AG04449 (cell line): ENCODE measurements around the gene TOPBP1.
A peak's percentile ranks its signal among the peaks of the same experiment; 100 is the strongest.
"Not testable (repeated sequence)": the region's sequence is repeated elsewhere in the genome, so short reads cannot be mapped to it uniquely, and the experiment has no call there.

Experiments
- CTCF ChIA-PET: fragments of 350-600 bp; formaldehyde crosslinking; extraction: SDS; loops from one replicate; lab custom pipeline; 2021; ENCODE audit warnings: antibody characterized with exemption; lab: Yijun Ruan, JAX
- POLR2A ChIA-PET: fragments of 400-600, 350-600 bp; formaldehyde crosslinking; extraction: SDS; loops from one replicate; lab custom pipeline; 2020; ENCODE audit warnings: antibody characterized with exemption, inconsistent platforms; lab: Yijun Ruan, JAX
- DNase-seq: peaks from one replicate; pipeline ENCODE4 v3.0.0-alpha.2; 2010; ENCODE audit warnings: low read depth, low spot score
- H3K4me3 ChIP-seq: 2 replicates; pipeline ENCODE4 v1.5.1; 2011; ENCODE audit warnings: low read depth, mild to moderate bottlenecking, control low read depth, low read length
- CTCF ChIP-seq: IDR thresholded peaks from one replicate; pipeline ENCODE4 v1.5.1; 2011; ENCODE audit warnings: mild to moderate bottlenecking, moderate library complexity, low read length, control low read depth, inconsistent platforms; ENCODE audit not compliant: insufficient read depth; ENCODE audit errors: missing control alignments

TOPBP1 gene

GRCh38 chr3:133568294-133569014, 93.3 kb downstream of the TOPBP1 start:
- TF ChIP-seq CTCF: no peak
- CTCF ChIA-PET: no interaction called here
- POLR2A ChIA-PET: interaction anchor here (0.7 to 1.7 kb wide), 3 partner anchors 21 to 36 kb away, joined by 3 read pairs; no protein-coding TSS in a partner anchor
- no peak overlapping the region for H3K4me3 ChIP-seq
- DNase-seq: peak; percentile 69

- no peak for DNase-seq
- ChIA-PET CTCF (interaction anchor here (3.4 kb wide), 1 partner anchor 16 kb away, joined by 13 read pairs; no protein-coding TSS in a partner anchor), POLR2A (interaction anchor here (0.6 to 2.1 kb wide), 4 partner anchors 10 to 265 kb away, joined by 3 to 8 read pairs (median 4); partner anchors contain the start of gene CDV3)
- no peak for TF ChIP-seq CTCF
- no peak overlapping the region for H3K4me3 ChIP-seq
Observed at GRCh38 chr3:133563816-133564215, 97.9 kb downstream of the TOPBP1 start.

- CTCF ChIA-PET: interaction anchor here (0.9 to 1.2 kb wide), 3 partner anchors 14 to 523 kb away, joined by 3 read pairs; no protein-coding TSS in a partner anchor
Observed at GRCh38 chr3:133563186-133563591, 98.6 kb downstream of the TOPBP1 start.

GRCh38 chr3:133562376-133562775, 99.4 kb downstream of the TOPBP1 start:
- no peak for DNase-seq
- POLR2A ChIA-PET: interaction anchor here (0.7 to 1.4 kb wide), 3 partner anchors 12 to 29 kb away, joined by 3 read pairs; no protein-coding TSS in a partner anchor
- no peak overlapping the region for H3K4me3 ChIP-seq
- TF ChIP-seq CTCF: no peak
- CTCF ChIA-PET: interaction anchor here (0.9 to 1.2 kb wide), 3 partner anchors 15 to 522 kb away, joined by 3 read pairs; no protein-coding TSS in a partner anchor

More at GRCh38 chr3:133563186-133563591, 98.6 kb downstream of the TOPBP1 start:
- no peak overlapping the region for H3K4me3 ChIP-seq
- DNase-seq: no peak
- POLR2A ChIA-PET: interaction anchor here (0.6 to 2.1 kb wide), 5 partner anchors 10 to 265 kb away, joined by 3 to 8 read pairs (median 3); partner anchors contain the start of gene CDV3
- TF ChIP-seq CTCF: no peak

- no peak for TF ChIP-seq CTCF
- ChIA-PET CTCF (interaction anchor here (1.2 kb wide), 1 partner anchor 521 kb away, joined by 3 read pairs; no protein-coding TSS in a partner anchor), POLR2A (interaction anchor here (0.8 to 1.4 kb wide), 2 partner anchors 13 to 29 kb away, joined by 3 read pairs; no protein-coding TSS in a partner anchor)
- DNase-seq: no peak
- H3K4me3 ChIP-seq: no peak overlapping the region
Observed at GRCh38 chr3:133561679-133562078, 100.1 kb downstream of the TOPBP1 start.

GRCh38 chr3:133551589-133551988, 110.2 kb downstream of the TOPBP1 start:
- CTCF ChIA-PET: not testable (repeated sequence)

More at GRCh38 chr3:133551589-133551988, 110.2 kb downstream of the TOPBP1 start:
- H3K4me3 ChIP-seq, POLR2A ChIA-PET, DNase-seq: not testable (repeated sequence)
